GM21717 (cell line): ENCODE data around the gene RIMKLA.

Experiments used
- ATAC-seq: cut with Tn5 transposase; IDR thresholded peaks from one replicate; pipeline ENCODE4 v1.9.1; 2021; ENCODE audit warnings: mild to moderate bottlenecking, moderate library complexity; ENCODE audit not compliant: unreplicated experiment

The RIMKLA gene

DNA sequence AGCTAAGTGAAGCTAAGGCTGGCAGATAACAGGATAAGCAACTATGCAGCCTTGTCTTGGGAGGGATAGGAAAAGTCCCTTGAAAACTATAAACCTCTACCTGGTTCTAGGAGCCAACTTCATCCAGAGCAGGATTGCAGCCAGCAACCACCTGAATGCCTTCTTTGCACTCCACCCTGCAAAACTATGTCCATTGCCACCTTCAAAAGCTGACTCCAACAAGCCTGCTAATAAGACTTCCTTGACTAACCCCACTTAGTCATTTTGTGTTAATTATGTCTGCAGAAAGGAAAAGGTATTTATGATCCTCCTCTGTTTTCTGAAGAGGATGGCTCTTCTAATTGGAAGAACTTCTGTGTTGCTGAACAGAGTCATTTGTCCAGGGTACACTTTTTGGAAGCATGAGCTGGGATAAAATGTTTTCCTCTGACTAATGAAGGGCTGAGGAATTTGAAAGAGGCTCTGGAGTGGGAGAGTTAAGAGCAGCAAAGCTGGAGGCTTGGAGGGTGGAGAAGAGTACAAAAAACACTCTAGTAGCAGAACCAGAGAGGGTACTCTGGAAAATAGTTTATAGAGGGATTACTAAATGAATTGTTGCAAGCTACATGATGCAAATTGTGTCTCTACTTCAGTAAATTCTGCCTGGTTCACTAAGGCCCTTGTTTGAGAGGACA lies 9.6 kb upstream of the RIMKLA start:
- ATAC-seq = no peak

DNA sequence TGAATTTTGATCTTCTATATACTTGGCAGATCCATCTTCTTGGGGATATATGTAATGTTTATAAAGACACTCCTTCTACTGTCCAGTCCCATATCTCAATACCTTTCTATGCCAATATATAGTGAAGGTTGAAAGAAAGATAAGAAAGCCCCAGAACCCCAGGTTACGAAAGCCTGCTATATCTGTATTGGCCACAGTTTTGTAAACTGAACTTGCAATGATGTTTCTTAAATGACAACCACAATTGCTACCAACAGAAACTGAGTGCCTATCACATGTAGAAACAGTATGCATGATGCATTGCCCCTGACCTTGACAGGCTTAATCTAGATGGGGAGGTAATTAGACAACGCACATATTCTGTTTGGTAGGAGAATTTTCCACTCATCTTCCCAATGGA lies 7.8 kb upstream of the RIMKLA start:
- no peak for ATAC-seq

DNA sequence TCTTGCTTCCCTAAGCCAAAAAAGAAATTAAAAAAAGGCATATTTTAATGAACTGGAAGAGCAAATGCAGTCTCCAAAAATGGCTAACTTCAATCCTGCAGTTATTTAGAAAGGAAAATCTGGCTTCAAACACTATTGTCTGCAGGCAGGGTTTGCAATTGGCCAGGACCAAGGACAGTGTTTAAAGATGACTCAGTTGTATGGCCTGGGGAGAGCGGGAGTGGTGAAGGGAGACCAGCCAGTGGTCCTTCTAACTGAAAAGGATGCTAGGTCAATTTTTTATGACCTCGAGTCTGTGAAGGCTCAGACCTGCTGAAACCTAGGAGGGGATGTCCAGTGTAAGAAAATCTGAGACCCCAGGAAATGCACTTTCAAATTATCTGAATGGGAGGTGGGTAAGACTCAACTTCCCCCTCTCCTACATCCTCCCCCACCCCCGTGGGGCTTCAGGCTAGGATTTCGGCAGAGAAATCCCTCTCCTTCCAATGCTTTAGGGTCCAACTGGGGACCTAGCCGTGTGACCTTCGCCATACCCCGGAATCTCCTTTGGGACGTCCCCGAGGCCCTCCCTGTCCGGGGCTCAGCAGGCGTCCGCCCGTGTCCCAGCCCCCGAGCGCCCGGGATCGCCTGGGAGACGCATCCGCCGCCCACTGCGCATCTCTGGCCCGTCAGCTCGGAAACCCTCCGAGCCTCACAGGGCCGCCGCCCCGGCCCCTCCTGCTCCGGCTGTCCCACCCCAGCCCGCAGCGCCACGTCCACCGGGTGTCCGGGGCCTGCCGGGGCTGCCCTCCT lies 602 bp upstream of the RIMKLA start:
- ATAC-seq = peak; percentile 28

DNA sequence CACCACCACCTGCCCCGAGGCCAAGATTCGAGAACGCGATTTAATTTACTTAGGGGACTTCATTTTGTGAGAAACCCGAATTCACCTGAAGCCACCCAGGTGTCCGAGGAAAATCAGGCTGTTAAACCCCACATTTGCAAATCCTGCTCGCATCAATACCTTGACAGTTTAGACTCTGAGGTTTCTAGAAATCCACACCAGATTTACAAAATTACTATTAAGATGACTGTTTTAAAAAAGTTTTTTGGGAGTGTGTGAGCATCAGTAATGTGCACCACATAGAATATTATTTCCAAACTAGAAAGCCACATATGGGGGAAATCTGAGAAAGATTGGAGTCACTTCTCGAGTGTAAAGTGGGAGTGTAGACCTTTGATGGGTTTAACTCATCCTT lies 685 bp downstream of the RIMKLA start:
- no peak for ATAC-seq

DNA sequence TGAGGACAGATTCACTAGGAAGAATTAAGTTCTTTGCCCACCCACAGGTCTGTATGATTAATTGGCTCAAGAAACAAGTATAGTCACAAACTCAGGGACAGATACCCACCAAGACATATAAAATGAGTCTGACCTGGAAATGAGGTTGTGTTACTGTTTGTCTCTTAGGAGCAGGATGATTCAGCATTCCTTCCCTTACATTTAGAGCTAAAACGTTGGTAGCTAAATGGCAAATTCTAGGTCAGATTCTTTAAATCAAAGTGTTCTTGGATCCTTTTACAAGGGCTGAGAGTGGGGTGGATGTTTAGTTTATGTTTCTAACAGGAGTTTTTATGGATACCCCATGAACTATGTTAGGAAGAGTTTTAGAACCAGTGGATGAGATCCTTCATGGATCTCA lies 4.7 kb downstream of the RIMKLA start:
- no peak for ATAC-seq

DNA sequence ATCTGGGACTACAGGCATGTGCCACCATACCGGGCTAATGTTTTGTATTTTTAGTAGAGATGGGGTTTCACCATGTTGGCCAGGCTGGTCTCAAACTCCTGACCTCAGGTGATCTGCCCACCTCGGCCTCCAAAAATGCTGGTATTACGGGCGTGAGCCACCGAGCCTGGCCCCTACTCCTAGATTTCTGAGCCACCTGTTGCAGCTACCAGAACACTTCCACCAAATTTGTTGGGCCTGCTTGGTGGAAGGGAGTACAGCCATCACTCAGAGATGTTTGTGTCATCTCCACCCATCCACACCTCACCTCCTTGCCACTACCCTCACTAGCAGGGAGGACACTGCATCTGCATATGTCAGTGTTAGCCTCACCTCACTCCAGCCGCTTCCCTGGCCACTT lies 5.5 kb downstream of the RIMKLA start:
- ATAC-seq = no peak

DNA sequence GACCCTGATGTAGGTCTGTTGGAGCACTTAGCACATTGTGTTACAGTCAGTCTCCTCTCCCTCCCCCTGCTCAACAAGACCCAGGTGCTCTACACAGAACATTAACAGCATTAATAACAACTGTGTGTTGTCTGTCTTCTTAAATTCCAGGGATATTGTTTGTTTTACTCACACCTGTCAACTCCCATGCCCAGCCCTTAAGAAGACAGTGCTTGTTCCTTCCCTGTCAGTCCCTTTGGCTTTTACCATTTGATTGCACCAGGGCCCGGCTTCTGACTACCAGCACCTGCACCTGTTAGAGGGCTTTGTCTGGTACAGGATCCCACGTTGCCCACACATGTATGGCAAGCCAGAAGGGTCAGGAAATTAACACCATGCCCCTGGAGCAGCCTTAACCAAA lies 11.7 kb downstream of the RIMKLA start:
- no peak for ATAC-seq

DNA sequence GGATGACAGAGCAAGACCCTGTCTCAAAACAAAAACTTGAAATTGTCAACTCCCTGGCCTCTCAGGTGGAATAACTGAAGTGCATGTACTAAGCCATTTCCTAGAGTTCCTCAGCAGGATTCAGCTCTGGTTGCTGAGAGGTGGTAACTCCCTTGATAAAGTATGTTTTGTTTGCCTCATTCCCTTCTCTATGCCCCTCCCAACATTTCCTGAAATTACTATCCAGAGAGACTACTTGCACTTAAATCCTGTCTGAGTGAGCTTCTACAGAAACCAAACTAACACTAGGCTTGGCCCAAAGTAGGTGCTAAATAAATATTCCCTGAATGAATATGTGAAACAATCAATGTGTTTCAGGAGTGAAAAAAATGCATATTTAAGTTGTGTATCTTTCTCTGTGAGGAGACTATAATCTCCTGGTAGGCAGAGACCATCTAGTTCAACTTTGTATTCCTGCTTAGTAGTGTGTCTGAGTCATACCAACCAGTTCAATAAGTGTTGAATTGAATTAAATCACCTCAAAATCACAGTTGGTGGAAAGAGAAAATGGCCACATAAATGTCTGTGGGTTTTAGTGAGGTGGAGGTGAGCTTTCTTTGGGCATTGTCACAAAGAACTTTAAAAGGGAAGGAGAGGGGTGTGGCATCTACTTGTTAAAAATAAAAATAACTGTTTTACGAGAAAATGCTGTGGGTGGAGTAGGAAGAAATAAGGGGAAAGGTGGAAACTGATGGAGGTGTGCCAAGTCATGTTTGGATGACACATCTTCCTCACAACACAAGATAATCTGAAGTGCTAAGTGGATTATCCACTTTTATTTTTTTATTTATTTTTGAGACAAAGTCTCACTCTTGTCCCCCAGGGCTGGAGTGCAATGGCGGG lies 12.6 kb downstream of the RIMKLA start:
- no peak for ATAC-seq

DNA sequence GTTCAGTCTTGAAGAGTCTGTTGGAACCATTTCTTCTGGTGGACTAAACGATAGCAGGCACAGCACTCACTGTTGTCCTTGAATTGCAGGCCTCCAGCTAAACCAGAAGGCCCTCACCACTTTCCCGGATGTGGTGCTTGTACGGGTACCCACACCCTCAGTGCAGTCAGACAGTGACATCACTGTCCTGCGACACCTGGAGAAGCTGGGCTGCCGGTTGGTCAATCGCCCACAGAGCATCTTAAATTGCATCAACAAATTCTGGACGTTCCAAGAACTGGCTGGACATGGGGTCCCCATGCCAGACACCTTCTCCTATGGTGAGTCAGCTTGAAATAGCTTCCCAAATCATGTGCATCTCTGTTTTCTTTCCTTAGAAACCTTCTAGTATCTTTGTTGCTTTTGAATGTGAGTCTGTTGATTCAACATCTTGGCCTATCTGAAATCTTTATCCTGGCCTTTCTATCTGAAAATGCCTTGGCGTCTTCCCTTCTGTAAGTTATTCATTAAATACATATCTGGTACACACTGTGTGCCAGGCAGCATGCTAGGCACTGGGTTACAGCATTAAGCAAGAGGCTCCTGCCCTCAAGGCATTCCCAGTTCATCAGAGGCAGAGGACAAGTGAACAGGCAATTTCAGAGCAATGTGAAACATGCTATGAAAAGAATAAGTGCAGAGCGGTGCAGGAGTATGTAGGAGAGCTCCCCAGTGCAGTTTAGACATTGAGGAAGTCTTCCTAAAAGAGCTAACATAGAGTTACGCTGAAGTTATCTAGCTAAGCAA lies 18.9 kb downstream of the RIMKLA start:
- no peak for ATAC-seq

DNA sequence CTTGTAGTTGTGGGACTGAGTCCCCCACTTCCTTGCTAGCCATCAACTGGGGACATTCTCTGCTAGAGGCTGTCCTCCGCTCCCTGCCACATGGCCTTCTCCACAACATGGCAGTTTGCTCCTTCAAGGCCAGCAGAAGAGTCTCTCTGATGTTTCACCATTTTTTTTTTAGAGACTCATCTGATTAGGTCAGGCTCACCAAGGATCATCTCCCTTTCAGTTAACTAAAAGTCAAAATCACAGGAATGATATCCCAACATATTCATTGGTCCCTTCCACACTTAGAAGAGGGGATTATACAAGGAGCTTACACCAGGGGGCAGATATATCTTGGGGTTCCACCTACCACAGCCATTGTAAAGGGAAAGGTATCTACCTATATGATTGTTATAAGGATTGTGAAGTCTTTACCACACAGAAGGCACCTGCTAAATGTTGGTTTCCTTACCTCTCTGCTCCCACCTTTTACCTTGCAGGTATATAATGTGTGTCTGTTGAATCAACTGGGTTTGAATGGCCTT lies 23.3 kb downstream of the RIMKLA start:
- ATAC-seq = no peak

DNA sequence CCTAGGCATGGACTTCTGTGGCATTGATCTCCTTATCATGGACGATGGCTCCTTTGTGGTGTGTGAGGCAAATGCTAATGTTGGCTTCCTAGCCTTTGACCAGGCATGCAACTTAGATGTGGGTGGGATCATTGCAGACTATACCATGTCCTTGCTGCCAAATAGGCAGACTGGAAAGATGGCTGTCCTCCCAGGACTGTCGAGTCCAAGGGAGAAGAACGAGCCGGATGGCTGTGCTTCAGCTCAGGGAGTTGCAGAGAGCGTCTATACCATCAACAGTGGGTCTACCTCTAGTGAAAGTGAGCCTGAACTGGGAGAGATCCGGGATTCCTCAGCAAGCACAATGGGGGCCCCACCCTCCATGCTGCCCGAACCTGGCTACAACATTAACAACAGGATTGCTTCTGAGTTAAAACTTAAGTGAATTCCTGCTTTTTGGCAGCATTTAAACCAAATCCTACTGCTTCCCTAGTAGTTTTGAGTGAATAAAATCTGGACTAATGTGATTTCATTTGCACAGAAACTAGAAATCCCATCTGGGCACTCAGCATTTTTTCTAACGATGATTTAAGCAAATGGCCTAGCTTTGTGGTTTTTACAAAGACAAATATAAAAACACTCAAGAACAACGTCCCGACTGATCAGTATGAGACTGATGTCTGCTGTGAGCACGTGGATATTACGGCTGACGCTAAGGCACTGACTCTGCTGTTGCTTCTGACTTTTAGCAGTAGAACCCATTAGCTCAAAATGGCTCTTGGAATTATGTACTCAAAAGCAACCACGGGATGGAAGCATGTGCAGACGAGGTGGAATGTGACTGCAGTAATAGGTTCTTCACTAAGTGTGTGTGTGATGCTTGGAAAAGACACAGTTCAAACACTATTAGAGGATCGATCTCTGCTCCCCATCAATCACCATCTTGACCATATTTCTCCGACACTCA lies 34.2 kb downstream of the RIMKLA start:
- no peak for ATAC-seq

DNA sequence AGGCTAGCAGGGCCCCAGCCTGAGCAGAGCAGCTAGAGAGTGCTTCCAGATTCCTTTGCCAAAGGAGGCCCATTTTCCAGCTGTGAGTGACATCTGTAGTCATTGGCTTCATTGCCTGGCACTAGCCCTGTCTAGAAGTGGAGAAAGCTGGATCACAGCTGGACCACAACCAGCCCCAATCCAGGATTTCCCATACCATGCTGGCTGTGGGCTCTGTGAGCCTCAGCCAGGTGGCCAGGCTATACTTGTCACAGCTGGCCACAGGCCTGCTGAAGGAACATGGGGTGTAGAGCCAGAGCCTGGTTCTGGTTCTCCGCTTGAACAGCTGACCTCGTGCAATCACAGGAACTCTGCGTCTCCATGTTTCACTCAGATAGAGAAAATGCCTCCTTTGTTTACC lies 36.6 kb downstream of the RIMKLA start:
- no peak for ATAC-seq

DNA sequence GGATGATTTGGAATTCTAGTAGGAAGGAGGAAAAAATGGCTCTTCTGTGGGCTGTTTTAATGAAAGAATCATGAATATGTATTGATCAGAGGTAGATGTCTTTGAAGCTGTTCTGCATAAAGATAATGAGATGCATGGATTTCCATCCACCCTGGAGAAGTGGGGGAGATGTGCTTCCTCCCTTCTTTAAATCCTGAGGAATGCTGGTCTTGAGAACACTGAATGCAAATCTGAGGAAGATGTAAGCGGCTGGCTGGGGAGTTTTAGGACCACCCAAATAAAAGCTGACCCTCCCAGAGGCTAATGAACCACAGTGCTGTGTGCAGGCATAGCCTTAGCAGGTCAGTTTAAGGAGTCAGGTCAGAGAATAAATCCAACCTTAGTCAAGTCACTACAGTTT lies 37.9 kb downstream of the RIMKLA start:
- no peak for ATAC-seq

DNA sequence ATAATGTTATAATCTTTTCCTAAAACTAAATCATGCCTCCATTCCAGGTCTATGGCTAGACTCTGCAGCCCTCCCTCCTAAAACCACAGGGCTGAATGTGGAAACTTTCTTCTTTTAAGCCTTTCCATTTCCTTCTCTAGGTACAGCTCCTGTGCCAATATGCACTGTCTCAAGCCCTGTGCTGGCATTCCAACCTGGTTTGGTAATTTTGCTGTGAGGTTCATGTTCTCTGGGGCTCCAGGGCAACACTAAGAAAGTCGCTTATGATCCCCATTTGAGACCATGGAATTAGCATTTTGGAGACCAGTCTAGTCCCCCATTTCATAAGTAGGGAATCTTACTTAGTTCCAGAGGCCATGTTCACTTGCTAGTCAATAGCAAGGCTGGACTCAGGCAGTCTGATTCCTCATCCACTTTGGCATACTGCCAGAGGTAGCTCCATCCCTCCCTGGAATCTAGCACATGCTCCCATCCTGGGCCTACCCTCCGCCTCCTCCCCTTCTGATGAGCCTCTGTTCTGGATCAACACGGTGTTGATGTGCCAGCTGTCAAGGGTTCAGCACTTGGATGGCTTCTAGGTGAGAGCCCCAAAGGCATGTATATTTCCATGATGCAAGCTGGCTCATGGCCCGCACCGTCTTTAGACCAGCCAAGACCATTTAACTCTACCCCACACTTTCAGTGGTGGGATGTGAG lies 38.7 kb downstream of the RIMKLA start:
- ATAC-seq = no peak

DNA sequence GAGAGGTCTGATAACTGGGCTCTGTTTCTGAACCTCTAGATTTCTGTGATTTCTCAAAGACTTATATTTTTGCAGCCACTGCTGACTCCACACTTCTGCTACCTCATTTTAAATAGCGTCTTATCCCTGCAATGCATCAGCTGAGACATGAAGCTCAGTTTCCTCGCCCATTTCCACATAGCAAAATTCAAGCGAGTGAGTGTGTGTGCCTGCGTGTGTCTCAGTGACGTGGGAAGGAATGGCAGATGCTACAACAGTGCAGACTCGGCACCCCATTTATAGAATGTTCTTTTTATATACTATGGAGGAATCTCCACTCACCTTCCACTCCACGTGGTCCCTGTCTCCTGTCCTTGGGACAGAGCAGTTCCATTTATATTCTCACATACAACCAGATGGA lies 39.5 kb downstream of the RIMKLA start:
- ATAC-seq = no peak

DNA sequence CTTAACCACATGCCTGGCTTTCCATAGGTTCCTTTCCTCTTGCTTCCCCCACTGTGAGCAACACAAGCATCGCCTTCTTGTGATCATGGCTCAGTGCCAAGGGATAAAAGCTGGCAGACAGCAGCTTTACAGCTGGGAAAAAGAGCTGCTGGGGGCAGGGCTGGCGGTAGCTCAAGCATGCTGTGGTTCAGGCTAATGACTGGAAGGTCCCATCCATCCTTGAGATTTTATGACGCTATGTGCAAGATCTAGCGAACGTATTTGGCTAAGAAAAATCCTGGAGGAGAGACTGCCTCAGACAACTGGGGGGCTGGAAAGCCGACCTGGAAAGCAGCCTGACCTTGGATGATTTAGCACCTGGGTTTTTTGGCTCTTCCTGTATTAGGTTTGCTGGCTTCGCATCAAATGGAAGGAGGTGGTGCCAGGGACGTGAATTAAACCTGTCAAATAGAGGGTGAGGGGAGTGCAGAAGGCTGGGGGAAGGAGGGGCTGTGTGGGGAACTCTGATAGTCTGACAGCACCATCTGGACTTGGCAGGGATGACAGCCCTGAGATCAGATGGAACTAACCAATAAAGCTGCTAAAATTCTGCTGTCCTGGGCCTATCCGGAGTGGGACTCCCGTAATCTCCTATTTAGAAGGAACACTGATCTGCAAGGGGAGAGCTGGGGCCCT lies 40.5 kb downstream of the RIMKLA start:
- ATAC-seq = no peak

DNA sequence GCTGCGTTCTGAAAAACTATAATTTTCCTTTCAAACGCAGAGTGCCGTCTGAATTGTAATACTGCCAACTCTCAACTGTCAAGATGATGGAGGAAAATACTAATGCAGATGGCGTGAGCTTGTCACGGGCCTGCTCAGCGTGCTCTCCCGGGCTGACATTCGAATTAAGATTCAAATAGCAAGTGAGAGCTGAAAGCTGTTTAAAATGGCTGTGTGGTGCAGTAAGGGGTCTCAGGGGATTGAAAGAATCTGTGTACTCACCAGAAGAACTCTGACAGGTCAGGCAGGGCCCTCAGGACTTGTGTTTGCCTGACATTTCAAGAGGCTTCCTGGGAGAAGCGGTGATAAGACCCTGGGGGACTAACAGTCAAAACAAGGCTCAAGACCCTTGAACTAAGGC lies 42.1 kb downstream of the RIMKLA start:
- ATAC-seq = no peak

DNA sequence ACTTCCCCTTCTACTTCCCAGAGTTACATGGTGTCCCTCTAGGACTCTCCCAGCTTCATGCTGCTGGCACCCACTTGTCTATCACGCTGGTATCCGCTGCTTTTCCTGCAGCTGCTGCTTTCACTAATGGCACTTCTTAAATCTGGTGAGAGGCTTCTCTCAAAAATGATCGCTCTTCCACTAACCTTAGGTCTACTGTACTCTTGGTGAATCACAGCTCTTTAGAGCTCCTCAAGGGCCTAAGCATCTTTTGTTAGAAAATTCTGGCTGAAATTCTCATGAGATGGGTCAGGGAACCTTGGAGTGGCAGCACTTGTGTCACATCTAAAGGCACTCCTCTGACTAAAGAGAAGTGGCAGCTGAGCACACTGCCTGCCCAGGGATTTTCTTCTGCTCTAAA lies 43.1 kb downstream of the RIMKLA start:
- ATAC-seq = no peak
